H1 (cell line): ENCODE data around the gene MYH8. TPM values are rescaled to one million over a fixed set of nuclear protein-coding genes. Genes with fewer than 3 reads are reported as not detected.

Experiments
- CTCF ChIA-PET: fragments of 300-600 bp; sonication (Branson Sonifier 250); formaldehyde crosslinking; loops from one replicate; lab custom pipeline; 2021; ENCODE audit not compliant: partially characterized antibody; lab: Charles Lee
- POLR2A ChIA-PET: fragments of 300-600 bp; sonication (Branson Sonifier 250); formaldehyde crosslinking; loops from one replicate; lab custom pipeline; 2021; ENCODE audit warnings: inconsistent platforms; ENCODE audit not compliant: partially characterized antibody; lab: Charles Lee
- DNase-seq, 2 experiments: peaks; one replicate each; pipeline versions ENCODE4 v3.0.0 to v3.0.0-alpha.2; 2010 to 2022; ENCODE audit warnings: low spot score in 2 of 2, low read depth in 1 of 2, mixed read lengths in 1 of 2
- FAIRE-seq: peaks from 2 replicates; lab custom pipeline; 2011; peaks lifted over from hg19 to GRCh38; lab: Jason Lieb, UNC
- H2AFZ ChIP-seq: 2 replicates; pipeline ENCODE4 v1.8.1; 2012; ENCODE audit warnings: low read length, inconsistent platforms
- H2AK5ac ChIP-seq: 2 replicates; pipeline ENCODE4 v1.6.1; 2013; ENCODE audit warnings: low read depth, low read length
- H2BK120ac ChIP-seq: replicated peaks from 2 replicates; pipeline ENCODE3; 2013; ENCODE audit warnings: low read depth, low read length, inconsistent platforms
- H2BK12ac ChIP-seq: 2 replicates; pipeline ENCODE4 v1.6.1; 2013; ENCODE audit warnings: low read depth, low read length
- H2BK15ac ChIP-seq: 2 replicates; pipeline ENCODE4 v1.6.1; 2013; ENCODE audit warnings: low read length
- H2BK20ac ChIP-seq: 2 replicates; pipeline ENCODE4 v1.6.1; 2013; ENCODE audit warnings: low read length
- H2BK5ac ChIP-seq: 2 replicates; pipeline ENCODE4 v1.6.1; 2013; ENCODE audit warnings: low read depth, low read length
- H3K14ac ChIP-seq: 2 replicates; pipeline ENCODE4 v1.6.1; 2013; ENCODE audit warnings: inconsistent platforms; ENCODE audit not compliant: insufficient read length
- H3K18ac ChIP-seq: 2 replicates; pipeline ENCODE4 v1.6.1; 2013; ENCODE audit warnings: low read length; ENCODE audit errors: extremely low read depth
- H3K23ac ChIP-seq: 2 replicates; pipeline ENCODE4 v1.6.1; 2013; ENCODE audit warnings: inconsistent platforms; ENCODE audit not compliant: insufficient read length
- H3K23me2 ChIP-seq: 2 replicates; pipeline ENCODE4 v1.6.1; 2013; ENCODE audit warnings: low read depth, low read length
- H3K27ac ChIP-seq: 2 replicates; pipeline ENCODE4 v1.6.1; 2011; ENCODE audit warnings: low read depth, low read length, inconsistent platforms
- H3K27me3 ChIP-seq, 4 experiments: replicated peaks in 1 of 4; 1 replicate in 1 of 4; 2 replicates in 3 of 4; pipeline versions ENCODE4 v1.6.1 to v1.8.1; 2011 to 2013; ENCODE audit warnings: low read length in 3 of 4, mild to moderate bottlenecking in 3 of 4, inconsistent platforms in 2 of 4, mixed read lengths in 2 of 4, moderate library complexity in 1 of 4; ENCODE audit not compliant: control insufficient read depth in 3 of 4, insufficient read depth in 3 of 4; ENCODE audit errors: extremely low read depth in 1 of 4
- H3K36me3 ChIP-seq, 4 experiments: 2 replicates each; pipeline versions ENCODE4 v1.6.1 to v1.8.1; 2011 to 2013; ENCODE audit warnings: mild to moderate bottlenecking in 4 of 4, low read length in 3 of 4, moderate library complexity in 2 of 4, control low read depth in 1 of 4, inconsistent platforms in 1 of 4; ENCODE audit not compliant: insufficient read depth in 4 of 4, control insufficient read depth in 2 of 4
- H3K4ac ChIP-seq: replicated peaks from 2 replicates; pipeline ENCODE3; 2013; ENCODE audit warnings: low read length, low read depth, mixed read lengths, inconsistent platforms; ENCODE audit not compliant: insufficient read length
- H3K4me1 ChIP-seq, 4 experiments: replicated peaks in 1 of 4; 1 replicate in 1 of 4; 2 replicates in 3 of 4; pipeline versions ENCODE4 v1.6.1 to v1.8.1; 2011 to 2013; ENCODE audit warnings: low read length in 3 of 4, inconsistent platforms in 2 of 4, mixed read lengths in 1 of 4; ENCODE audit not compliant: insufficient read depth in 4 of 4, control insufficient read depth in 3 of 4
- H3K4me2 ChIP-seq, 2 experiments: 2 replicates each; pipeline versions ENCODE4 v1.6.1 to v1.8.1; 2011 to 2013; ENCODE audit warnings: low read depth in 2 of 2, low read length in 2 of 2, control low read depth in 1 of 2, inconsistent platforms in 1 of 2, mild to moderate bottlenecking in 1 of 2; ENCODE audit not compliant: insufficient read depth in 1 of 2
- H3K4me3 ChIP-seq, 4 experiments: fragments of 200-600, 300-600 bp in 1 of 4; sonication (generic), shearing (Covaris generic), sonication (Bioruptor Twin) in 1 of 4; 2 replicates each; pipeline versions ENCODE4 v1.5.1 to v1.8.1; 2011 to 2016; ENCODE audit warnings: low read length in 4 of 4, low read depth in 3 of 4, control low read depth in 2 of 4, inconsistent platforms in 2 of 4, mild to moderate bottlenecking in 2 of 4, mixed read lengths in 1 of 4, moderate library complexity in 1 of 4; ENCODE audit not compliant: insufficient read depth in 2 of 4; ENCODE audit errors: extremely low read depth in 1 of 4
- H3K56ac ChIP-seq: replicated peaks from 2 replicates; pipeline ENCODE3; 2013; ENCODE audit warnings: low read depth, mild to moderate bottlenecking, mixed read lengths, low read length, inconsistent platforms; ENCODE audit not compliant: insufficient read length
- H3K79me1 ChIP-seq: 2 replicates; pipeline ENCODE4 v1.6.1; 2013; ENCODE audit warnings: low read depth, low read length, control low read depth
- H3K79me2 ChIP-seq, 2 experiments: 2 replicates each; pipeline versions ENCODE4 v1.6.1 to v1.8.1; 2012 to 2013; ENCODE audit warnings: low read length in 2 of 2, mild to moderate bottlenecking in 2 of 2, inconsistent platforms in 1 of 2; ENCODE audit not compliant: insufficient read depth in 2 of 2, control insufficient read depth in 1 of 2
- H3K9ac ChIP-seq, 4 experiments: replicated peaks in 1 of 4; 1 replicate in 1 of 4; 2 replicates in 3 of 4; pipeline versions ENCODE4 v1.6.1 to v1.8.1; 2011 to 2013; ENCODE audit warnings: low read depth in 3 of 4, low read length in 3 of 4, control low read depth in 2 of 4, mild to moderate bottlenecking in 2 of 4, moderate library complexity in 2 of 4, inconsistent platforms in 1 of 4; ENCODE audit errors: extremely low read depth in 1 of 4
- H3K9me3 ChIP-seq, 2 experiments: 2 replicates each; pipeline versions ENCODE4 v1.6.1 to v1.8.1; 2012 to 2013; ENCODE audit warnings: mild to moderate bottlenecking in 2 of 2, moderate library complexity in 2 of 2, control low read depth in 1 of 2, inconsistent platforms in 1 of 2, low read depth in 1 of 2, low read length in 1 of 2, mixed read lengths in 1 of 2; ENCODE audit not compliant: insufficient read depth in 2 of 2
- H4K20me1 ChIP-seq, 2 experiments: replicated peaks in 1 of 2; 2 replicates each; pipeline versions ENCODE3 to v1.8.1; 2011 to 2013; ENCODE audit warnings: inconsistent platforms in 2 of 2, low read length in 2 of 2, mild to moderate bottlenecking in 1 of 2; ENCODE audit not compliant: insufficient read depth in 2 of 2, control insufficient read depth in 1 of 2
- H4K5ac ChIP-seq: 2 replicates; pipeline ENCODE4 v1.6.1; 2013; ENCODE audit warnings: low read length, low read depth, mixed read lengths, inconsistent platforms; ENCODE audit not compliant: insufficient read length
- H4K8ac ChIP-seq: 2 replicates; pipeline ENCODE4 v1.8.0; 2013; ENCODE audit warnings: mild to moderate bottlenecking, moderate library complexity, low read length, inconsistent platforms; ENCODE audit not compliant: insufficient read depth; ENCODE audit errors: extremely low read depth
- H4K91ac ChIP-seq: replicated peaks from 2 replicates; pipeline ENCODE3; 2013; ENCODE audit warnings: low read length, mixed read lengths, inconsistent platforms; ENCODE audit not compliant: insufficient read length
- CTBP2 ChIP-seq: IDR thresholded peaks from 2 replicates; pipeline ENCODE4 v1.7.0; 2011; ENCODE audit warnings: borderline replicate concordance, mild to moderate bottlenecking, moderate library complexity, mixed read lengths, low read length; ENCODE audit not compliant: insufficient read depth, insufficient read length
- GABPA ChIP-seq: IDR thresholded peaks from 2 replicates; pipeline ENCODE4 v1.6.1; 2011; ENCODE audit warnings: mild to moderate bottlenecking, low read length, moderate library complexity, borderline replicate concordance; ENCODE audit not compliant: insufficient read depth
- HDAC2 ChIP-seq, 2 experiments: fragments of 300-600 bp in 1 of 2; sonication (generic) in 1 of 2; IDR thresholded peaks; 2 replicates each; pipeline ENCODE4 v1.6.1; 2011 to 2012; ENCODE audit warnings: low read depth in 2 of 2, low read length in 2 of 2, mild to moderate bottlenecking in 2 of 2, moderate library complexity in 2 of 2, borderline replicate concordance in 1 of 2, inconsistent platforms in 1 of 2
- HDAC6 ChIP-seq: IDR thresholded peaks from one replicate; pipeline ENCODE4 v1.7.1; 2012; ENCODE audit warnings: low read depth, mild to moderate bottlenecking, inconsistent platforms, low read length, moderate library complexity
- MAFK ChIP-seq: IDR thresholded peaks from 2 replicates; pipeline ENCODE4 v1.6.1; 2012; ENCODE audit warnings: low read depth, mild to moderate bottlenecking, improper control_type of control experiment, low read length
- MAX ChIP-seq: IDR thresholded peaks from 2 replicates; pipeline ENCODE4 v1.6.1; 2012; ENCODE audit warnings: inconsistent platforms
- RBBP5 ChIP-seq: IDR thresholded peaks from 2 replicates; pipeline ENCODE4 v1.7.1; 2012; ENCODE audit warnings: low read depth, mild to moderate bottlenecking, inconsistent platforms, low read length, moderate library complexity, borderline replicate concordance
- SAP30 ChIP-seq: fragments of 300-600 bp; sonication (generic); IDR thresholded peaks from 2 replicates; pipeline ENCODE4 v1.7.1; 2012; ENCODE audit warnings: low read length, moderate library complexity, mild to moderate bottlenecking, inconsistent platforms; ENCODE audit not compliant: insufficient read depth, insufficient replicate concordance
- SIRT6 ChIP-seq: IDR thresholded peaks from one replicate; pipeline ENCODE4 v1.7.1; 2012; ENCODE audit warnings: low read length, inconsistent platforms
- SP4 ChIP-seq: IDR thresholded peaks from 2 replicates; pipeline ENCODE4 v1.6.1; 2012; ENCODE audit warnings: low read length, inconsistent platforms
- ZNF274 ChIP-seq: IDR thresholded peaks from 2 replicates; pipeline ENCODE4 v1.7.0; 2012; ENCODE audit warnings: low read length, borderline replicate concordance; ENCODE audit errors: extremely low read depth
- WGBS, 2 experiments: shearing (Covaris generic) in 1 of 2; methylation state at CpG; one replicate each; pipeline versions ENCODE4 v1.1.6 to v1.1.7; 2013 to 2015; ENCODE audit warnings: low lambda C conversion rate in 2 of 2, mixed read lengths in 2 of 2, inconsistent platforms in 1 of 2, low coverage in 1 of 2, missing lambda C conversion rate in 1 of 2; ENCODE audit not compliant: insufficient replicate concordance in 2 of 2, insufficient coverage in 1 of 2, insufficient read length in 1 of 2; ENCODE audit errors: extremely low coverage in 1 of 2, missing lambda C conversion rate in 1 of 2; 5-methylcytosine and 5-hydroxymethylcytosine counted together
- polyA plus RNA-seq, 7 experiments: library from polyadenylated mRNA; depleted of rRNA in 3 of 7; stranded (reverse) in 5 of 7; unstranded in 2 of 7; fragments of >200 nt in 5 of 7; fragments of 200-250 nt in 2 of 7; gene quantifications; 1 replicate in 5 of 7; 2 replicates in 1 of 7; 4 replicates in 1 of 7; pipeline versions ENCODE4 v1.2.1 to v1.2.3, GENCODE V29; 2011 to 2013; ENCODE audit warnings: missing spikeins in 2 of 7, mixed read lengths in 2 of 7
- total RNA-seq: library from RNA; stranded (reverse); fragmentation: NEBNext Ultra II Directional; extraction: Animal tissue kit (Norgen Biotek cat#: 25700); gene quantifications from 2 replicates; pipeline ENCODE4 v1.2.1, GENCODE V29; 2021
- TF ChIP-seq, protein P1 (sequence below): IDR thresholded peaks from 2 replicates; pipeline ENCODE4 v1.6.1; 2011; ENCODE audit warnings: low read depth, mild to moderate bottlenecking, low read length; ENCODE audit not compliant: insufficient read depth

The MYH8 gene
- total and polyA plus RNA-seq, 2 of the 8 experiments (the other 6 are each of a cell fraction or from before 2014, with no cell fraction given), result not detected

DNA sequence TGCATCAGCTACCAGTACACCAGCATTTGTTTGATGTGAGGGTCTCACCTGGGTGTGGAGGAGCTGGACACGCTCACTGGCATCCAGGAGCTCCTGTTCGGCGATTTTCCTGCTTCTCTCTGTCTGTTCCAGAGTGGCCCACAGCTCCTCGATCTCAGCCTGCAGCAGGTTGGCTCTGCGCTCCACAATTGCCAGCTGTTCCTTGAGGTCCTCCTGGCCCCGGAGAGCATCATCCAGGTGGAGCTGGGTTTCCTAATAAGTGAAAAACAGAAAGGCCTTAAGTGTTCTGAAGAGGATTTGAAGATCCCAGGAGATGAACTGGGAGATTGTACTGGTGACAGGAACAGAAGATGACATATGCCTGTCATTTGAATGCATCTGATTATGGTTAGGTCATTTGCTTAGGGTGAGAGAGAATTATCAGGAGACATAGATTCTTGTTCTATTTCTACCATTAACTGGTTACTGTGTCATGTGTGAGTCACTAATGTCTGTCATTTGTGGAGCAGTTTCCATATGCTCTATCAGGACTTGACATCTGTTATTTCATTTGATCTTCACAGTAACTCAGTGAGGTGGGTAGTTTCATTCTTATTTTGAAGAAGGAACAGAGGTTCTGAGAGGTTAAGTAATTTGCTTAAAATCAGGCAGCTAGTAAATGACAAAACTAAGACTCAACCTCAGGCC, 27.4 kb downstream of the MYH8 start:
- FAIRE-seq, result no peak
- H3K14ac ChIP-seq, result no peak overlapping the region
- TF ChIP-seq HDAC2 (IDR thresholded peaks at IDR 0.05; ENCODE audit: borderline replicate concordance in 1 of 2, low read depth in 2 of 2, low read length in 2 of 2) (no peak), SIRT6 (no peak), SP4 (no peak), HDAC6 (no peak), ZNF274 (no peak), MAFK (no peak), CTBP2 (no peak), RBBP5 (no peak), SAP30 (no peak), MAX (no peak), GABPA (no peak)
- TF ChIP-seq, protein P1, sequence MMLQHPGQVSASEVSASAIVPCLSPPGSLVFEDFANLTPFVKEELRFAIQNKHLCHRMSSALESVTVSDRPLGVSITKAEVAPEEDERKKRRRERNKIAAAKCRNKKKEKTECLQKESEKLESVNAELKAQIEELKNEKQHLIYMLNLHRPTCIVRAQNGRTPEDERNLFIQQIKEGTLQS, result no peak
- H3K4me2 ChIP-seq, result no peak overlapping the region
- H2BK15ac ChIP-seq, result no peak overlapping the region
- H3K4me1 ChIP-seq, result no peaks in the 10 kb centered on the region
- no peak overlapping the region for H3K23ac ChIP-seq
- no peaks in the 10 kb centered on the region for H3K36me3 ChIP-seq
- H2BK5ac ChIP-seq, result no peak overlapping the region
- POLR2A ChIA-PET, result no interaction called here
- H3K27ac ChIP-seq, result no peak overlapping the region
- H2AK5ac ChIP-seq, result no peak overlapping the region
- no peak overlapping the region for H3K4me3 ChIP-seq
- no peaks in the 10 kb centered on the region for H4K20me1 ChIP-seq
- H3K18ac ChIP-seq, result no peak overlapping the region
- no peak overlapping the region; a peak in 2 of 7 replicates for H3K9ac ChIP-seq
- no peak for DNase-seq
- no peak overlapping the region for H2BK20ac ChIP-seq
- H3K9me3 ChIP-seq, result no peaks in the 10 kb centered on the region
- H2AFZ ChIP-seq, result no peak overlapping the region
- WGBS, 2 experiments, result 98% methylated on average over 6 of the region's 6 CpGs; no CpG with 5 or more reads in 1 of the 2 experiments
- no peak overlapping the region for H4K5ac ChIP-seq
- H3K23me2 ChIP-seq, result no peaks in the 10 kb centered on the region
- H4K8ac ChIP-seq, result no peak overlapping the region
- no peak overlapping the region for H2BK12ac ChIP-seq
- no peak overlapping the region for H2BK120ac ChIP-seq
- no peaks in the 10 kb centered on the region for H3K79me1 ChIP-seq
- no peak overlapping the region for H3K4ac ChIP-seq
- H3K56ac ChIP-seq, result no peak overlapping the region
- CTCF ChIA-PET, result interaction anchor here (0.6 to 1.8 kb wide), 6 partner anchors 13 to 223 kb away, joined by 3 to 6 read pairs (median 4); no protein-coding TSS in a partner anchor
- no peaks in the 10 kb centered on the region for H3K27me3 ChIP-seq
- H4K91ac ChIP-seq, result no peak overlapping the region
- no peaks in the 10 kb centered on the region for H3K79me2 ChIP-seq
